ENCODE results near the gene PCSK4.
"Not testable (repeated sequence)": the region's sequence is repeated elsewhere in the genome, so short reads cannot be mapped to it uniquely, and the experiment has no call there.

Gene PCSK4

DNA sequence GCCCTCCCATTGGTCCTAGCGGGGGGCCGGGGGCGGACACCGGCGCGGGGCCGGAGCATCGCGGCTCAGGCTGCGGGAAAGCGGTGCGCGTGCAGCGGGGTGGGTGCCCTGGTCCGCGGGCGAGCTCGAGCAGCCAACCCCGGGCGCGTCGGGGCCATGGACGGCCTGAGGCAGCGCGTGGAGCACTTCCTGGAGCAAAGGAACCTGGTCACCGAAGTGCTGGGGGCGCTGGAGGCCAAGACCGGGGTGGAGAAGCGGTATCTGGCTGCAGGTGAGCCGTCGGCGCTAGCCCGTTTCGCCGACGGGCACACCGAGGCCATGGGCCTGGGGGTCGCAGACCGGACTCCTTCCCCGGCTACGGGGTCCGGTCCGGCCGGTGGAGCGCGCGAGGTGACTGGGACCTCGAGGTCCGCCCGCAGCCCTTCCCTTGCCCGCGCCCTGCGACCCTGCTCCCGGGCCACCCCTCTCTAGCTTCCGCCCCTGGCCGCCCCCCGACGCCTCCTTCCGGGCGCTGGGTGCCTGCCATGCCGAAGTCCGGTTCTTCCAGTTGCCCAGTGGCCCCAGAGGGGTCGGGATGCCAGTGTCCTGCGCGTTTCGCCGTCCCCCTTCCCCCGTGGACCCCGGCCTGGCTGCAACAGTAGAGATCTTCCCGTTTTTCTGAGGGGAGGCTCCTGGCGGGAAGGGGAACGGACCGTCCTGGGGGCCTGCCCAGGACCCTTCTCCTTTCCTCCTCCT is 1.1 kb upstream of the PCSK4 start, which contains the start of gene REEP6:
Gene REEP6 (plus strand): TSS at position 68 of the 735 bp plus-strand sequence. CDS start 89 bp downstream, at position 157.
- DNase-seq (ENCODE audit: low read depth, low spot score) = no peak
- no peak within 1 kb of the TSS for H3K27ac ChIP-seq

DNA sequence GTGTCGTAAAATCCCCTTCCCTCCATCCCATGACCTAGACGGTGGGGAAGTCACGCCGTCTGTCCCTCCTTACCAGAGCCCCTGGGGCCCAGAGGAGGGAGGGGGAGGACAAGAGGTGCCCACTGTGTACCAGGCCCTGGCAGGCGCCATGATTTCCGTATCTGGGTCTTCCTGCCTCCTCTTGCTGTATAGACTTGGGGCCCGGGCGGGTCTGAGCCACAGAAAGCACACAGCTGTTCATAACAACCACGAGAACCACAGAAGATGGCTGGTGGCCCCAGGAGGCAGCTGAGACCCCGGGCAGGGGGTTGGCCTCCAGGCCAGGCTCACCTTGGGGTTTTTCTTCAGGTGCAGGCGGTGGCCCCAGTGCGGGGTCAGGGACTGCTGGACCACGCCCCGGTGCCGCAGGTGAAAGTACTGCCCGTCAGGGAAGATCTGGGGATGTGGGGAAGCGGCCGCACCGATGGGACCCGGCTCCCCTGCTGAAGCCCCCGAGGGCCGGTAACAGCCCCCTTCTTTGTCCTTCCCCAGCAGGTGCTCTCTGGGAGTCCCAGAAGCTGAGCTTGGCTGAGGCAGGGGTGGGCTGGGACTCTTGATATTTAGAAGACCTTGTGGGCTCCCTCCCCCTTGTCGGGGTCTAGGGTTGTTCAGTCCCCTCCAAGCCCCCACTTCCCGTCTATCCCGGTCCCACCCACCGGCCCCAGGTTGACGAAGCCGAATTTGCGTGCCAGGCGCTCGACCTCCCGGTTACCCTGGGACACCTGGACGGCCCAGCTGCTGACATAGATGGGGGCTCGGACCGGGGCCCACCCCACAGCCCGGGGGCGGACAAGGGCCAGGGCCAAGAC is 463 bp downstream of the PCSK4 start:
- no peak for DNase-seq (ENCODE audit: low read depth, low spot score)
- no peak overlapping the region for H3K27ac ChIP-seq

DNA sequence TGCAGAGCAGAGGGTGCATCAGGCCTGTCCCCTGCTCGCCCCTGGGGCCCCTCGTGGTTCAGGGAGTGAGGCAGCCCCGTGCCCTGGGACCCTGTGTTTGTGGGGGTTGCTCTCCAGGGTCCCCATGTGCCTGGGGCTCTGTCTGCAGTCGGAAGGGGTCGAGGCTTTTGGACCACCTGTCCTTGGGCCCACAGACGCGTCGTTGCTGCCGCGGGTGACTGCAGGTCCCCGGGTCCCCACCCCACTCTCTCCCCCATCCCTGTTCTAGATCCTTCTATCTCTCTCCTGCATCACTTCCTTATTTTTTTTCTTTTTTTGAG is 1.9 kb downstream of the PCSK4 start:
- no peak overlapping the region for H3K27ac ChIP-seq
- DNase-seq (ENCODE audit: low read depth, low spot score) = no peak

DNA sequence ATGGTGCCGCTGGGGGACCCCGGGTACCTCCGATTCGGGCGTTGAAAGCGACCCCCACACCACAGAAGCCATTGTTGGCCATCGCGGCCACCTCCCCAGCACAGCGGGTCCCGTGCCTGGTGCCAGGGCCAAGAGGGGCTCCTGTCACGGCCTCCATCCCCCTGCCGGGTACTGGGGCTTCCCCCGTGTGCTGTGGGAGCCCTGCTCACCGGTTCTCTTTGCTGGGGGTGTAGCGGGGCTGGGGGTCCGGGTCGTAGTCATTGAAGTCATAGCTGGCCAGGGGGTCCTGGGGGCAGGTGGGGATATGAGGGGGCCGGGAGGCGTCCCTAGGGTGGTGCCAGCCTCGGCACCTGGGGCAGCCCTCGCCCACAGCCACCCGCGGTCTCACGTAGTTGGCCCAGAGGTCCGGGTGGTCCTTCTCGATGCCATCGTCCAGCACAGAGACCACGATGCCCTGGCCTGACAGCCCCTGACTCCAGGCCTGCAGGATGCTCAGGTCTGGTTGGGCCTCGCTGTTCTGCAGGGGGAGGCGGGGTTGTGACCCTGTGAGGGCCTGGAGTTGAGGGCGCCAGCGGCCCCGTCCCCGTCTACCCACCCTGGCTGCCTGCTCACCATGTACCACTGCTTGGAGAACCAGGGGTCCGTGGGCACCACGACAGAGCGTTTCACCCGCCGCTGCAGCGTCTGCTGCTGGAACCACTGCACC is 2.4 kb downstream of the PCSK4 start:
- H3K27ac ChIP-seq = no peak overlapping the region
- no peak for DNase-seq (ENCODE audit: low read depth, low spot score)

DNA sequence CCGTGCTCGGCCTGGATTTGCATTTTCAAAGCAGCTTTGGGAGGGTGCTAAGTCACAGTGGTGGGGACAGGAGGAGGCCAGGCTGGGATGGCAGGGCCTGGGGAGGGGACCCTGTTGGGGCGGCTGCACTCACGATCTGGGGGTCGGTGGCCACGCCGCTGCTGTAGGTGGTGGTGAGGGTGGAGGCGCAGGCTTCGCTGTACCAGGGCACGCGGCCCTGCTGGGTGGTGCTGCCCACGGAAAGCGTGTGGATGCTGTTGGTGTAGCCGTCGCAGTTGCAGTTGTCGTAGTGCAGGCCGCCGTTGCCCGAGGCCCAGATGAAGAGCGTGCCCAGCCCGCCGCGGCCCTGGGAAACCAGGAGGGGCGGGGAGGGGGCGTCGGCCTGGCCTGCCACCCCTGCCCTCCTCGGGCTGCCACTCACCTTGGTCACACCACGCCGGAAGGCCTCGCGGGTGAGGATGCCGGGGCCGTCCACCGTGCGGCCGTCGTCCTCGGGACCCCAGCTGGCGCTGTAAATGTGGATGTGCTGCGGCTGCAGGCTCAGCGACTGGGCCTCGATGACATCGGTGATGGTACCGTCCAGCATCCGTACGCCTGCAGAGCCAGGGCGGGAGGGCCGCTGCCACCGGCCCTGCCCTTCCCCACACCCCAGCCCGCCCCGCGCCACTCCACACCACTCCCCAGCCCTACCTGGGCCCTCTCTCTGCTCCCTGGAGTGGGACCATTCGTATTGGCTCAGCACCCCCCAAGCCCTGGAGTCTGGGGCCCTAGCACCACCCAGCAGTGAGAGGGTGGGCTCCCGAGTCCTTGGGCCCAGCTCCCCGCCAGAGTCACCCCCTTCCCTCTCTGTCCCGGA is 3.2 kb downstream of the PCSK4 start:
- no peak for DNase-seq (ENCODE audit: low read depth, low spot score)
- no peak overlapping the region for H3K27ac ChIP-seq

DNA sequence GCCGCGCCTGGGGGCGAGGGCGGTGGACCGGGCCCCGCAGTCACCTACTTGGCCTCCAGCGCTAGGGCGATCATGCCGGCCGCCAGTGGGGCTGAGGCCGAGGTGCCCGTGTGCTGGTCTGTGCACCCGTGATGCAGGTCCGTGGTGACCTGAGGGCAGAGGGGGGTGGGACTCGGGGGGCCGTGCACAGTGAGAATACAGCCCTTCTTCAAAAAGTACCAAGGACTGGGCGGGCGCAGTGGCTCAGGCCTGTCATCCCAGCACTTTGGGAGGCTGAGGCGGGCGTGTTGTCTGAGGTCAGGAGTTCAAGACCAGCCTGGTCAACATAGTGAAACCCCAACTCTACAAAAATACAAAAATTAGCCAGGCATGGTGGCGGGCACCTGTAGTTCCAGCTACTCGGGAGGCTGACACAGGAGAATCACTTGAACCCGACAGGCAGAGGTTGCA is 6.1 kb downstream of the PCSK4 start:
- DNase-seq (ENCODE audit: low read depth, low spot score) = no peak
- no peak overlapping the region for H3K27ac ChIP-seq

DNA sequence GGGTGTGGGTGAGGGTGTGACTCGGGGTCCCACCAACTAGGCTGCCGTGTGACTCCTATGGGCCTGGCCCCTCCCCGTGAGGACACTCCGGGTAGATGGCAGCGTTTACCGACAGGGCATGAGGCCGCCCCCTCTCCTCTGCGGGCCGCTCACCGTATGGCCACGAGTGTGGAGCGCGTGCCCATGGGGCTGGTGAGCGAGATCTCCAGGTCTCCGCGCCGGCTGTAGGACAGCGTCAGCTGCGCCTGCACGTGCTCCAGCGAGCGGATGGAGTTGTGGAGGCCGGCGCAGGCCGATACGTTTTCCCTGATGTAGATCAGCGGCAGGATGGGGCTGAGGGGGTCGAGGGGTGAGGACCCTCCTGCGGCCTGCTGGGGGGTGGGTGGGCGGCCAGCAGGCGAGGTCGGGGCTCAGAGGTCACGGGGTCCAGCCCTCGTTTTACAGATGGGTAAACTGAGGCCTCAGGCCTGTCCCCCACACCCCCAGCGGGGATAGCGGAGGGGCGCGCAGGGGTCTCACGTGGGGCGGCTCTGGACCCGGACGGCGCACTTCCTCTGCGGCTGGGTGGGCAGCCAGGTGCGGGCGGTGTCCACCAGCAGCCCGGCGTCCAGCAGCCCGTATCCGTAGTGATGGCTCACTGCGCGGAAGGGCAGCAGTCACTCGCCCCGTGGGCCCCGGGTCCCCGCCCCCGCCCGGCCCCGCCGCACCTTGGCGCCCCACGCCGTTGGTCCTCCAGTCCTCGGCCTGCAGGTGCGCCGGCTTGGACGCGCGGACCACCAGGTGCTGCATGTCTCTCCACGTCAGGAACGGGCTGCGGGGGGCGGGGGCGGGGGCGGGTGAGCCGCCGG is 6.8 kb downstream of the PCSK4 start:
- no peak for DNase-seq (ENCODE audit: low read depth, low spot score)
- H3K27ac ChIP-seq = no peak overlapping the region

DNA sequence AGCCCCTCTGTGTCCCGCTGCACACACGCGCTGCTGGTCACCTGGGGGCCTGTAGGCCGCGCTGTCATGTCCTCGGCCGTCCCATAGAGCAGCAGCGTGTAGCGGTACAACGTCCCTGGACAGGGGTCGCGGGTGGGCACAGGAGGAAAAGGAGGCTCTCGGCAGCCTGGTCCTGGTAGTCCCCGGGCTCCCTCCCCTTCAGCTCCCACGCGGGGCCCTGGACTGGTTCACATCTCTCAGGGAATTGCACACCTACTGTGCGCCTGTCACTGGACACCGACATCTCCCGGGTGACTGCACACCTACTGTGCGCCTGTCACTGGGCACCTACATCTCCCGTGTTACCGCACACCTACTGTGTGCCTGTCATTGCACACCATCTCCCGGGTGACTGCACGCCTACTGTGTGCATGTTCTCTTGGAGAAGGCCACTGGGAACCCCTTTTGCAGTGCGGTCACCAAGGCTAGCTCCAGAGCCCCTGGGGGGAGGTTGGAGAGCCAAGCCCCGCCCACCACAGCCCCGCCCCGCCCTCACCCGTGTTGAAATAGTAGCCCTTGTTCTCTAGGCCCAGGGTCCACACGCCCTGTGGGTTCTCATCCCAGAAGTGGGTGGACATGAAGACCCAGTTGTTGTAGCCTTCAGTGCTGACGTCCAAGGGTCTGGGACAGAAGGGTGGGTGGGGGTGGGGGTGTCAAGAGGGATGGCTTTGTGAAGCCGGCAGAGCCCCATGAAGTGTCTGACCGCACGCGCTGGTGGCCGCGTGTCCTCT is 7.6 kb downstream of the PCSK4 start:
- no peak overlapping the region for H3K27ac ChIP-seq
- DNase-seq (ENCODE audit: low read depth, low spot score) = no peak

DNA sequence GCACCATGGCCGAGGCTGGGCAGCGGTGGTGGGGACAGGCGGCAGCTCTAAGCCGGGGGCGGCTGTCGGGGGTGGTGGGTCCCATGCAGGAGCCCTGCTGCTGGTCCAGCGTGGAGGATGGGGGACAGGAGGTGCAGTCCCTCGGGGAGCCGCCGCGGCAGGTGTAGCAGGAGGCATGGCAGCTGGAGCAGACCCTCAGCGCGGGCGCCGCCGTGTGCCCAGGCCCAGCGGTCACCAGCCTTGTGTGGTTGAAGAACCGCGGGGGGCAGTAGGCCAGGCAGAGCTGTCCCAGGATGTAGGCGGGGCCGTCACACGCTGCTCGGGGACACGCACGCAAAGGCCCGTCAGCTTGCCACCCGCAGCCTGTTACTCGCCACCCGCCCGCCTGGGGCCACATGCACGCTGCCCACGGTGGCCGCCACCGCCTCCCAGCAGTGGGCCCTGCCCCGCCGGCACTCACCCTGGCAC is 8.2 kb downstream of the PCSK4 start:
- DNase-seq (ENCODE audit: low read depth, low spot score) = no peak
- H3K27ac ChIP-seq = no peak overlapping the region

DNA sequence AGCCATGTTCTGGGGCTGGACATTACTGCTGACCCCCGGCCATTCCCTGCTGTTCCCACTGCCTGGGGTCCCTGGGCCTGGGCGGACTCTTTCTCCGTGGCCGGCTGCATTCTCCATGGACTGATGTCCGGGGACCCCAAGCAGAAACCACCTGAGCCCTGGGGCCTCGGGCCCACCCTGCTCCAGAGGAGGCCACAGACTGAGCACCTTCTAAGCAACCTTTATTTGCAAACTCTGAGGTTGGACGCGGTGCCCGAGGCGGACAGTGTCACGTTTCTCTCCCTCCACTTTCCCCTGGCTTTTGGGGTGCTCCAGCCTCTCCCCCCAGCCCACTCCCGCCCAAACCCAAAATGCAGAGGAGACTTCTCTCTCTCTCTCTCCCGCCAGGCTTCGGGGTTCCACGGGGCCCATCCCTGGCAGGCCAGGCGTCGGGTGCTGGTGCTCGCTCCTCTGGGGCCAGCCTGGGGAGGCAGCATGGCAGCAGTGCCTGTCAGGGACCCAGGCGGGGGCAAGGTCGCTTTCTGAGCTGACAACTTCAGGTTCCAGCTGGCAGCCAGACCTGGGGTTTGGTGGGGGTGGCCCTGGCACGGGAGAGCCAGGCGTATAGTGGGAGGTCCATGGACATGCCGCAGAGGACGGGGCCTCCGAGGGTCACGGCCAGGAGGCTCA is 8.8 kb downstream of the PCSK4 start:
- no peak for DNase-seq (ENCODE audit: low read depth, low spot score)
- H3K27ac ChIP-seq = no peak overlapping the region

DNA sequence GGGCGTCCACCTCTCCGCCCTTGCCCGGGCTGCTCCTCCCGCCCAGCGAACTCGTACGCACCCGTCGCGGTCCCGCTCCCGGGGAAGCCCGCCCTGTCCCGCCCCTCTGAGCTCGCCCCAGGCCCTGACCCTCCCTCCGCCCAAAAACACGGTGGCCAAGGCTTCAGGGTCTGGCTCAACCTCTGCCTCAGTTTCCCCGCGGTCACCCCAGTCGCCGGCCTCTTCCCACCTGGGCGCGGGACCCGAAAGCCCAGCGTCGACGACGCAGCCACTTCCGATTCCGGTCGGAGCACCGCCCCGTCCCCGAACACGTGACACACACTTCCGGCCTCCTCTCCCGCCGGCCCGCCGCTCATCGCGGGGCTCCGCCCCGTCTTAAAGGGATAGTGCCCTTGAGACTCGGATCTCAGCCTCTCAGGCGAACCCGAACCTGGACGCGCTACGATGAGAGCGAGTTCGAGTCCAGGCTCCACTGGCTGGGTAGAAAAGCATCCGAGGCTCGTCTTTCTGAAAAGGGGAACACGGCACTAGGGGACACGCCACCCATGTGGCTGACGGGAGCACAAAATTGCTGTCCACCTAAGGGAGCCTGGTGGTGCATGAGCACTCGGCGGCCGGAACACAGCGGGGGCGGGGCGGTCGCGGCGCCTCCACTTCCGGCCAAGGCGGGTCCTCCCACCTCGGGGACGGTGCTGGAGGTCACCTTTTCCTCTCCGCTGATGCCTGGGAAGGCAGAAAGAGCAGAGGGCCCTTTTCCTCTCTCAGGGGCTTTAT is 11.0 kb downstream of the PCSK4 start, which contains the start of gene C19orf25:
Gene C19orf25 (minus strand): TSS at position 282 of the 774 bp plus-strand sequence. CDS start 312 bp downstream, outside the sequence.
- H3K27ac ChIP-seq = peak within 1 kb of the TSS; percentile 39
- DNase-seq (ENCODE audit: low read depth, low spot score) = peak; percentile 63

DNA sequence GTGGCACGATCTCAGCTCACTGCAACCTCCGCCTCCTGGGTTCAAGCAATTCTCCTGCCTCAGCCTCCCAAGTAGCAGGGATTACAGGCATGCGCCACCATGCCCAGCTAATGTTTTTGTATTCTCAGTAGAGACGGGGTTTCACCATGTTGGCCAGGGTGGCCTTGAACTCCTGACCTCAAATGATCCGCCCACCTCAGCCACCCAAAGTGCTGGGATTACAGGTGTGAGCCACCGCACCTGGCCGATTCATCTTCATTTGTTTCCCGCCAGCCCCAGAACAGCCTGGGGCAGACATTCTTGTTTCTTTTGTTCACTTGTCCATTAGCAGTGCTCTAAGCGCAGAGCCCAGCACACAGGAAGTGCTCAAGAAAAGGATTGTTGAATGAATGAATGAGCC is 13.1 kb downstream of the PCSK4 start:
- not testable (repeated sequence) for H3K27ac ChIP-seq; DNase-seq (ENCODE audit: low read depth, low spot score)

DNA sequence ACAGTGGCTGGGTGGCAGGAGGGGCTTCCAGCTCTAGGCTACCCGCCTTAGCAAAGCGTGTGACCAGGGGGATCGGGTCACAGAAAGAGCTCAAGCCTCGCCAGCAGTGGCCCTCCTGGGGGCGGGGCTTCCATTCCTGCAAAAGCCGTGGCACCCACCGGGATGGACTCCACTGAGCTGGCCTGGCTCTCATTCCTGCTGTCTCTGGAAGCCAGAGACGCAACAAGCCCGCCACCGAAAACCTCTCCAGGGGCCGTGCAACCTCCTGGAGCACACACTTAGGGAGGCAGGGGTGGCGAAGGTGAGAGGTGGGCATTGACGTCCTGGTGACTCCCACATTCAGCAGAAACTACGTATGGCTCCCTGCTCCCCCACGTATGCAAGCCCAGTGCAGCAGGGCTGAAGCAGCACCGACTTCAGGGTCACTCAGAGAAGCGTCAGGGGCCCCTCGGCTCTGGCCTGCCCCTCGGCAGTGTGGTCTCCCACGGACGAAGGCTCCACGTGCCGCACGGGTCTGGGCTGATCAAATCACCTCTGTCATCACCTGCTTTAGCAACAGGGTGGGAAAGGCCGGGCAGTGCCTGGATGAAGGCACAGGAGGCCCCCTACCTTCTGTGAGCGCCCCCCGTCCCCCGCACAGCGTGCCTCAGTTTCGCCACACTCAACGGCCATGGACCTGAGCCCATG is 14.3 kb downstream of the PCSK4 start:
- H3K27ac ChIP-seq = no peak overlapping the region

DNA sequence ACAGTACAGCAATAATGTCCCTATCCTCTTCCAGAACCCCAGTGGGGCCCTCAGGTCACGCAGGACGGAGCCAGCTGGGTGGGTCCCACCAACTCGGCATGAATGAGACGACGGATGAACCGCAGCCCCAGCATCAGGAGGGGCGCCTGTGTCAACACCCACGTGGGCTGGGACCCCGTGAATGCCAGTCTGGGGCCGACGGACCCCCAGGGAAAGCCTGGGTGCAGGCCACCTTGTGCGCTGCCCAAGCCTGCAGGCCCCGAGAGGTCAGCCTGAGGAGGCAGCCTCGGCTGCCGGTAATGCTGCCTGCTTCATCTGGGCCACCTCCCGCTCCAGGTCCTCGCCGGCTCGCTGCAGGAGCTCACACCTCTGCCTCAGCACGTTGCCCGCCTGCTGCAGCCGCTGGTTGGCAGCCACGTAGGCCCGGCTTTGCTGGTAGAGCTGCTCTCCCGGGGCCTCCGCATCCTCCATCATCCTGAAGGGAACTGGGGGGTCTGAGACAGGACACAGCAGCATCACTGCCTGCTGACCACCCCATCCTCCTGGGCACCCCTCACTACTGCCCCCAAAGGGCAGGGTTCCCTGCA is 15.3 kb downstream of the PCSK4 start:
- no peak overlapping the region for H3K27ac ChIP-seq
- DNase-seq (ENCODE audit: low read depth, low spot score) = no peak

More for the DNA sequence above, 14.3 kb downstream of the PCSK4 start:
- no peak for DNase-seq (ENCODE audit: low read depth, low spot score)

DNA sequence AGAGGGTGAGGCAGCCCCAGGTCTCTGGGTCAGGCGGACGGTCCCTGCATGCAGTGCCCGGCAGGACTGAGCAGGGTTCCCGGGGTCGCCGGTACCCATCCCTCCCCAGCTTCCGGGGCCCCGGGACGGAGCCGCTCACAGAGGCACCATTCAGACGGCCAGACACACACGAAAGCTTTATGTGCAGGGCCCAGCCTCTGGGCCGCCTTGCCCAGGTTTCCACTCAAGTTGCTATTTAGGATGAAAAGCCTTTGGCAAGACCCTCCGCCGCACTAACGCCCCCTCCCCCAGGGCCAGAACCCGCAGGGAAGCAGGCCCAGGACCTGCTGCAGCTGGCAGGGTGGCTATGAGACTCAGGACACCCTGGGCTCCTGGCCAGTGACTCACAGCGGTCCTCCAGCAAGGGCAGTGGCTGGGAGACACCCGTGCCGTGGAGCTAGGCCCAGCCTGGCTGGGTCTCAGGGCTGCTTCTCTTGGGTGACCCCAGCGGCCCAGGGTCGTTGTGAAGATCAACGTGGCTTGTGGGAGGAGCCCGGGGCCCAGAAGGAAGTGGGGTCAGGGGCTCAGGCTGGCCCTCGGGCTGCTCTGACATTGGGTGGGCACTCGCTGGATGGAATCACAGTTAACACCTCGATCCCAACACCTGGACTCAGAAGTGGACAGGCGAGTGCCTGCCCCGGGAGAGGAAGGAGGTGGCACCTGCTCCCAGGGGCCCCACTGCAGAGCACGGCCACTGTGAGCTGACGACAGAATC is 16.0 kb downstream of the PCSK4 start:
- DNase-seq (ENCODE audit: low read depth, low spot score) = no peak
- H3K27ac ChIP-seq = no peak overlapping the region
